Glomerular endothelial cell (primary cell): ENCODE results near the gene WHRN. TPM values are rescaled to one million over a fixed set of nuclear protein-coding genes. Genes with fewer than 3 reads are reported as not detected.

Experiments
- DNase-seq: peaks from one replicate; pipeline ENCODE4 v3.0.0-alpha.2; 2011; ENCODE audit warnings: low read depth, low spot score; ENCODE audit errors: extremely low read depth
- total RNA-seq: library from RNA; depleted of rRNA; stranded (reverse); fragments of >200 nt; gene quantifications from 2 replicates; pipeline ENCODE4 v1.2.3, GENCODE V29; 2015

The WHRN gene
- total RNA-seq, 1 donor from 2014 or later = 1.9 TPM

- DNase-seq = no peak
These were observed 118.2 kb downstream of the WHRN start for GRCh38 chr9:114386886-114387679.

GRCh38 chr9:114386361-114386885, 118.8 kb downstream of the WHRN start:
- DNase-seq = no peak

- no peak for DNase-seq
These were observed 119.7 kb downstream of the WHRN start for GRCh38 chr9:114385397-114386181.

GRCh38 chr9:114384836-114385396, 120.4 kb downstream of the WHRN start:
- no peak for DNase-seq

- no peak for DNase-seq
These were observed 120.9 kb downstream of the WHRN start for GRCh38 chr9:114384341-114384740.

- no peak for DNase-seq
These were observed 121.6 kb downstream of the WHRN start for GRCh38 chr9:114383521-114384231.

- DNase-seq = no peak
These were observed 122.4 kb downstream of the WHRN start for GRCh38 chr9:114382699-114383520.

GRCh38 chr9:114378883-114379282, 126.4 kb downstream of the WHRN start:
- DNase-seq = no peak

GRCh38 chr9:114378016-114378415, 127.3 kb downstream of the WHRN start:
- DNase-seq = no peak

- no peak for DNase-seq
These were observed 128.5 kb downstream of the WHRN start for GRCh38 chr9:114376586-114377445.

- no peak for DNase-seq
These were observed 129.7 kb downstream of the WHRN start for GRCh38 chr9:114375386-114376175.

GRCh38 chr9:114374936-114375335, 130.3 kb downstream of the WHRN start:
- DNase-seq = no peak

GRCh38 chr9:114373960-114374730, 131.1 kb downstream of the WHRN start:
- DNase-seq = no peak

- DNase-seq = no peak
These were observed 132.3 kb downstream of the WHRN start for GRCh38 chr9:114372921-114373448.

GRCh38 chr9:114371973-114372917, 133.0 kb downstream of the WHRN start:
- no peak for DNase-seq

GRCh38 chr9:114371343-114371944, 133.8 kb downstream of the WHRN start:
- no peak for DNase-seq
